HG03045 (cell line): ENCODE measurements around the gene GSDME.
"Not testable (repeated sequence)": the region's sequence is repeated elsewhere in the genome, so short reads cannot be mapped to it uniquely, and the experiment has no call there.

Source experiments
- ATAC-seq: cut with Tn5 transposase; IDR thresholded peaks from one replicate; pipeline ENCODE4 v1.9.1; 2021; ENCODE audit warnings: mild to moderate bottlenecking, moderate library complexity; ENCODE audit not compliant: unreplicated experiment

Gene GSDME

GRCh38 chr7:24742506-24743162 lies 14.6 kb downstream of the GSDME start:
- no peak for ATAC-seq

- ATAC-seq, result no peak
Measured at GRCh38 chr7:24741679-24742505, 15.4 kb downstream of the GSDME start.

GRCh38 chr7:24740871-24741270 lies 16.4 kb downstream of the GSDME start:
- no peak for ATAC-seq

GRCh38 chr7:24739306-24739705 lies 18.0 kb downstream of the GSDME start:
- ATAC-seq, result no peak

GRCh38 chr7:24738577-24738976 lies 18.7 kb downstream of the GSDME start:
- ATAC-seq, result no peak

- ATAC-seq, result no peak
Measured at GRCh38 chr7:24737281-24737680, 20.0 kb downstream of the GSDME start.

GRCh38 chr7:24735594-24735993 lies 21.7 kb downstream of the GSDME start:
- not testable (repeated sequence) for ATAC-seq

GRCh38 chr7:24734306-24734705 lies 23.0 kb downstream of the GSDME start:
- ATAC-seq, result no peak

- ATAC-seq, result no peak
Measured at GRCh38 chr7:24733414-24734060, 23.7 kb downstream of the GSDME start.

GRCh38 chr7:24732646-24733413 lies 24.4 kb downstream of the GSDME start:
- no peak for ATAC-seq

- no peak for ATAC-seq
Measured at GRCh38 chr7:24731313-24731712, 26.0 kb downstream of the GSDME start.

- ATAC-seq, result no peak
Measured at GRCh38 chr7:24730018-24730369, 27.3 kb downstream of the GSDME start.

- ATAC-seq, result no peak
Measured at GRCh38 chr7:24729365-24730017, 27.8 kb downstream of the GSDME start.

- ATAC-seq, result no peak
Measured at GRCh38 chr7:24728503-24729364, 28.5 kb downstream of the GSDME start.

GRCh38 chr7:24728121-24728500 lies 29.2 kb downstream of the GSDME start:
- no peak for ATAC-seq

GRCh38 chr7:24727154-24728120 lies 29.8 kb downstream of the GSDME start:
- no peak for ATAC-seq

- ATAC-seq, result no peak
Measured at GRCh38 chr7:24725554-24726241, 31.6 kb downstream of the GSDME start.
